GM12864 (cell line): ENCODE measurements around the gene RERG.

Source experiments
- DNase-seq: peaks from one replicate; pipeline ENCODE4 v3.0.0-alpha.2; 2011; ENCODE audit warnings: low read depth
- H3K4me3 ChIP-seq: 2 replicates; pipeline ENCODE4 v1.5.1; 2011; ENCODE audit warnings: mild to moderate bottlenecking, low read depth, low read length, control low read depth
- TF ChIP-seq, protein P1 (sequence below): IDR thresholded peaks from 2 replicates; pipeline ENCODE4 v1.5.1; 2011; ENCODE audit warnings: low read depth, mild to moderate bottlenecking, moderate library complexity, low read length, control low read depth, inconsistent platforms; ENCODE audit errors: missing control alignments

RERG gene

DNA sequence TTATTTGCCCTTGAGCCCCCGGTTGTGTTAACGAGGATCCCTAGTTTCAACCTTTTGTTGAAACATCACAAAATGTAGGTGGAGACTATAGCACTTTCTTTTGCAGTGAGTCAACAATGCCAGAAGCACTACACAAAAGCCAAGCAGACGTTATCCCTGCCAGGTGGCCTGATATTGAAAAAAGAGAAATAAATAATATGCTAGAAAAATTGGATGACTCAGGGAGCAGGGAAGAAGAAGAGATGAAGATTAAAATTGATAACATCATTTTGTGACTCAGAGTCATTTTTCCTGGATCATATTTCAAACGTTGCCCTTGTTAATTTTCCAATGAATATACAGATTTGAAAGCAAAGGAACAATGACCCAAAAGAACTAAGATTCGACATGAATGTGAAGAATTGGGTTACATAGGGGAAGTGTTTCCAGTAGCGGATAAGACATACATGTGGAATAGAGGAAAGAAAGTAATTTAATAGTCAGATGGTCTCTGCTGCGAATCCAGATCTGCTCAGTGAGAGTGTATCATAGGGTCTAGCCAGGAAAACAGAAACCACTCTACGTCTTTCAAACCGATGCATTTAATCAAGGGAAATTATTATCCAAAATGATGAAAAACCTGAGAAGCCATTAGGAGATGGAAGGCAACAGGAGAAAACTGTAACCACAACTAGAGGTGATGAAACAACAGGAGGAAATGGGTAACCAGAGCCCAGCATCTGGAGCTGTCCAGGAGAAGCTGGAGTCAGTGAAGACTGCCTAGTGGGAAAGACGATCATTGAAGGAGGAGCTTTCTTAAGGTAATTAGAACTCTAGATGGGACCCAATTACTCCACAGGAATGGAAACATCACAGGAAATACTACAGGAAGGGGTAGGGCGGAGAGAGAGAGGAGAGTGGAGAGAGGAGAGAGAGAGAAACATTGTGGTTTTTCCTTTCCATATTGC lies 57.9 kb downstream of the RERG start:
- no peak for DNase-seq
- TF ChIP-seq, protein P1, sequence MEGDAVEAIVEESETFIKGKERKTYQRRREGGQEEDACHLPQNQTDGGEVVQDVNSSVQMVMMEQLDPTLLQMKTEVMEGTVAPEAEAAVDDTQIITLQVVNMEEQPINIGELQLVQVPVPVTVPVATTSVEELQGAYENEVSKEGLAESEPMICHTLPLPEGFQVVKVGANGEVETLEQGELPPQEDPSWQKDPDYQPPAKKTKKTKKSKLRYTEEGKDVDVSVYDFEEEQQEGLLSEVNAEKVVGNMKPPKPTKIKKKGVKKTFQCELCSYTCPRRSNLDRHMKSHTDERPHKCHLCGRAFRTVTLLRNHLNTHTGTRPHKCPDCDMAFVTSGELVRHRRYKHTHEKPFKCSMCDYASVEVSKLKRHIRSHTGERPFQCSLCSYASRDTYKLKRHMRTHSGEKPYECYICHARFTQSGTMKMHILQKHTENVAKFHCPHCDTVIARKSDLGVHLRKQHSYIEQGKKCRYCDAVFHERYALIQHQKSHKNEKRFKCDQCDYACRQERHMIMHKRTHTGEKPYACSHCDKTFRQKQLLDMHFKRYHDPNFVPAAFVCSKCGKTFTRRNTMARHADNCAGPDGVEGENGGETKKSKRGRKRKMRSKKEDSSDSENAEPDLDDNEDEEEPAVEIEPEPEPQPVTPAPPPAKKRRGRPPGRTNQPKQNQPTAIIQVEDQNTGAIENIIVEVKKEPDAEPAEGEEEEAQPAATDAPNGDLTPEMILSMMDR, result no peak
- no peak overlapping the region for H3K4me3 ChIP-seq

GRCh38 chr12:15158083-15158482 lies 63.1 kb downstream of the RERG start:
- TF ChIP-seq, protein P1, result no peak
- H3K4me3 ChIP-seq, result no peak overlapping the region
- no peak for DNase-seq

- TF ChIP-seq, protein P1, result no peak
- H3K4me3 ChIP-seq, result no peak overlapping the region
- no peak for DNase-seq
Observed at GRCh38 chr12:15157269-15157671, 63.9 kb downstream of the RERG start.

DNA sequence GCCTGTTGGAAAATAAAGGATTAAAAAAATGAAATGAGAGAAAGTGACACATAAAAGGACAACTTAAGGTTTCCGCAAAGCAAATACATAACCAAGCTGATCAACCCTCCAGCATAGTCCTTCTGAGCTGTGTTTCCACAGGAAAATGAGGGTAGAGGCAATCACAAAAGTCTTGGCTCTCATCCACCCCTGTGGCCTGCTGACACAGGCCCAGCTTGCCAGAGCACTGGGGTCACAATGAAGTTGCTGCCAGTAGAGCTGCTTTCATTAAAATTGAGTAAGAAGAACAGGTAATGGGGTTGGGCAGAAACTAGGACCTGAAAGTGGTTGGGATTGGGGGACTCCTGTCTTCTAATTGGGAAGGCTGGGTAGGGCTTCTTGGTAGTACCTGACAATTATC lies 65.9 kb downstream of the RERG start:
- TF ChIP-seq, protein P1, result no peak
- DNase-seq, result no peak
- H3K4me3 ChIP-seq, result no peak overlapping the region

DNA sequence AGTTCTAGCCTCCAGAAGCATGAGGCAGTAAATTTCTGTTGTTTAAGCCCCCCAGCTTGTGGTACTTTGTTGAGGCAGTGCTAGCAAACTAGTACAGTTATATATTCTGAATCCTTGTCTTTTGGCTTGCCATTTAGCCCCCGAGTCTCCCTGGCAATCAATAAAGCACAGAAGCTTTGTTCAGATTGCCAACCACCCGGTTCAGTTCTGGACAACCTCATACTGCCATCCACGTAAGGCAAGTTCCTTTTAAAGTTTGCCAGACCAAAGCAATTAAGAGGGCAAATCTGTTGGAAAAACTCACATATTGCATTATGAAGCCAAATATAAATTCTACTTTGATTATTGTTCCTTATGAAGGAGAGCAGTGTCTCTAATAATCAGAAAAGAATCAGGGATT lies 67.1 kb downstream of the RERG start:
- TF ChIP-seq, protein P1, result no peak
- no peak for DNase-seq
- H3K4me3 ChIP-seq, result no peak overlapping the region

DNA sequence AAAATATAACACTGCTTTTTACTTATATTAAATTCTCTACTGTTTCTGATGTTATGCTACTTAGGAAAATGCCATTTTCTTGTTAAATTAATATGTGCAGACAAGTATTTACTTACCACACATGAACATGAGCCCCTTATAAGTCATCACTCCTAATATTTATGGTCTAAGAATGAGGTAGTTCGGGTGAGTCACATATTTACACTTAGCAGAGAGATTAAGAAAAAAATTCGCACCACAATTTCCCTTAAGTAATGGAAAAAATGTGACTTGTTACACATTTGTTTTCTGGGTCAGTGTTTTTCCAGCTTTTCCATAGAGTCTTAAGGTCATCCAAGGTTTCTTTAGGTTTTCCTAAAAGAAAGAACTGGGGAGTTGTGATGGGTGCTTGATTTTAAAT lies 68.3 kb downstream of the RERG start:
- no peak overlapping the region for H3K4me3 ChIP-seq
- TF ChIP-seq, protein P1, result no peak
- no peak for DNase-seq

- TF ChIP-seq, protein P1, result no peak
- DNase-seq, result no peak
Observed at GRCh38 chr12:15152456-15152855, 68.8 kb downstream of the RERG start.

More at GRCh38 chr12:15152456-15152855, 68.8 kb downstream of the RERG start:
- no peak overlapping the region for H3K4me3 ChIP-seq
